Measurements from ENCODE around the gene SFT2D3. TPM values are rescaled to one million over a fixed set of nuclear protein-coding genes. Genes with fewer than 3 reads are reported as not detected.
A peak's percentile ranks its signal among the peaks of the same experiment; 100 is the strongest.

Gene SFT2D3
- 6.4 TPM for total RNA-seq (ENCODE audit: unreplicated experiment)
- long read RNA-seq: 0 reads

GRCh38 chr2:127701193-127701650 is at the start of gene SFT2D3:
SFT2D3 (plus strand) TSS chr2:127701497; CDS start chr2:127701529, 32 bp downstream.
- Mint-ChIP-seq H3K9me3 (ENCODE audit: unreplicated experiment) (peaks cover 21% of the 10 kb centered on the region), H3K27me3 (ENCODE audit: unreplicated experiment) (peaks cover 6% of the 10 kb centered on the region), H3K36me3 (ENCODE audit: unreplicated experiment) (no peaks in the 10 kb centered on the region), H3K4me3 (ENCODE audit: unreplicated experiment) (peak within 1 kb of the TSS; percentile 93), H3K4me1 (ENCODE audit: low read depth, unreplicated experiment) (peaks cover 19% of the 10 kb centered on the region), H3K27ac (ENCODE audit: unreplicated experiment) (peak within 1 kb of the TSS; percentile 95)
- TF ChIP-seq CTCF (IDR thresholded peaks at IDR 0.05; ENCODE audit: partially characterized antibody, unreplicated experiment): no peak
- DNase-seq: peak; percentile 93

- H3K36me3 Mint-ChIP-seq (ENCODE audit: unreplicated experiment): no peaks in the 10 kb centered on the region
- peaks cover 4% of the 10 kb centered on the region for H3K4me1 Mint-ChIP-seq (ENCODE audit: low read depth, unreplicated experiment)
- H3K27me3 Mint-ChIP-seq (ENCODE audit: unreplicated experiment): no peaks in the 10 kb centered on the region
- no peak for TF ChIP-seq CTCF (IDR thresholded peaks at IDR 0.05; ENCODE audit: partially characterized antibody, unreplicated experiment)
- no peak overlapping the region for H3K27ac Mint-ChIP-seq (ENCODE audit: unreplicated experiment)
- no peak for DNase-seq
- H3K9me3 Mint-ChIP-seq (ENCODE audit: unreplicated experiment): peaks cover 4% of the 10 kb centered on the region
- no peak overlapping the region for H3K4me3 Mint-ChIP-seq (ENCODE audit: unreplicated experiment)
Measured at GRCh38 chr2:127651971-127652550, 49.2 kb upstream of the SFT2D3 start.

- DNase-seq: no peak
- Mint-ChIP-seq H3K4me1 (ENCODE audit: low read depth, unreplicated experiment) (peaks cover 4% of the 10 kb centered on the region), H3K36me3 (ENCODE audit: unreplicated experiment) (no peaks in the 10 kb centered on the region), H3K27ac (ENCODE audit: unreplicated experiment) (no peak overlapping the region), H3K9me3 (ENCODE audit: unreplicated experiment) (peaks cover 4% of the 10 kb centered on the region), H3K4me3 (ENCODE audit: unreplicated experiment) (no peak overlapping the region), H3K27me3 (ENCODE audit: unreplicated experiment) (peaks cover 1% of the 10 kb centered on the region)
- TF ChIP-seq CTCF (IDR thresholded peaks at IDR 0.05; ENCODE audit: partially characterized antibody, unreplicated experiment): no peak
Measured at GRCh38 chr2:127652786-127653357, 48.4 kb upstream of the SFT2D3 start.

- Mint-ChIP-seq H3K36me3 (ENCODE audit: unreplicated experiment) (no peaks in the 10 kb centered on the region), H3K9me3 (ENCODE audit: unreplicated experiment) (peaks cover 5% of the 10 kb centered on the region), H3K27ac (ENCODE audit: unreplicated experiment) (no peak overlapping the region), H3K4me1 (ENCODE audit: low read depth, unreplicated experiment) (peaks cover 4% of the 10 kb centered on the region), H3K27me3 (ENCODE audit: unreplicated experiment) (peaks cover 4% of the 10 kb centered on the region), H3K4me3 (ENCODE audit: unreplicated experiment) (no peak overlapping the region)
- no peak for TF ChIP-seq CTCF (IDR thresholded peaks at IDR 0.05; ENCODE audit: partially characterized antibody, unreplicated experiment)
- DNase-seq: no peak
Measured at GRCh38 chr2:127653421-127654083, 47.7 kb upstream of the SFT2D3 start.
